GM20431 (cell line): ENCODE measurements around the gene CASP6.

Experiments used
- in situ Hi-C: fragments of 300-500 bp; cut with MseI, MboI; formaldehyde crosslinking; loops from one replicate; pipeline ENCODE4 v1.15.0; 2020; ENCODE audit warnings: low sequenced_read_pairs; ENCODE audit not compliant: unreplicated experiment

Gene CASP6

GRCh38 chr4:109675181-109675580 lies 28.1 kb downstream of the CASP6 start:
- in situ Hi-C loops, result no loop called here

- in situ Hi-C loops, result no loop called here
These were observed 29.9 kb downstream of the CASP6 start for GRCh38 chr4:109673303-109673702.

- in situ Hi-C loops, result no loop called here
These were observed 30.9 kb downstream of the CASP6 start for GRCh38 chr4:109672169-109672930.

- in situ Hi-C loops, result no loop called here
These were observed 31.9 kb downstream of the CASP6 start for GRCh38 chr4:109671350-109671749.

- in situ Hi-C loops, result no loop called here
These were observed 37.3 kb downstream of the CASP6 start for GRCh38 chr4:109665783-109666485.

- in situ Hi-C loops, result no loop called here
These were observed 40.5 kb downstream of the CASP6 start for GRCh38 chr4:109662771-109663170.

GRCh38 chr4:109662116-109662515 lies 41.1 kb downstream of the CASP6 start:
- in situ Hi-C loops, result no loop called here

- in situ Hi-C loops, result no loop called here
These were observed 44.3 kb downstream of the CASP6 start for GRCh38 chr4:109658871-109659410.

GRCh38 chr4:109657854-109658418 lies 45.3 kb downstream of the CASP6 start:
- in situ Hi-C loops, result no loop called here

- in situ Hi-C loops, result no loop called here
These were observed 47.8 kb downstream of the CASP6 start for GRCh38 chr4:109655396-109655795.

- in situ Hi-C loops, result no loop called here
These were observed 53.4 kb downstream of the CASP6 start for GRCh38 chr4:109649872-109650271.

- in situ Hi-C loops, result no loop called here
These were observed 54.2 kb downstream of the CASP6 start for GRCh38 chr4:109648997-109649575.

- in situ Hi-C loops, result no loop called here
These were observed 54.8 kb downstream of the CASP6 start for GRCh38 chr4:109648266-109648996.

GRCh38 chr4:109645874-109646710 lies 57.2 kb downstream of the CASP6 start:
- in situ Hi-C loops, result no loop called here

GRCh38 chr4:109640644-109641043 lies 62.6 kb downstream of the CASP6 start:
- in situ Hi-C loops, result no loop called here
